Suprapubic skin (tissue), 4 donors: Measurements from ENCODE around the gene IPO5. TPM values are rescaled to one million over a fixed set of nuclear protein-coding genes. Genes with fewer than 3 reads are reported as not detected.
"Not testable (repeated sequence)": the region's sequence is repeated elsewhere in the genome, so short reads cannot be mapped to it uniquely, and the experiment has no call there.

Experiments used
- DNase-seq, 2 donors: peaks; one replicate each; pipeline ENCODE4 v3.0.0-alpha.2; 2019; ENCODE audit warnings: low spot score in 2 of 2
- H3K27ac ChIP-seq: fragments of 200-600 bp; sonication (generic); one replicate; pipeline ENCODE4 v1.5.1; 2019
- H3K27me3 ChIP-seq: fragments of 200-600 bp; sonication (generic); one replicate; pipeline ENCODE4 v1.5.1; 2019
- H3K36me3 ChIP-seq: fragments of 200-600 bp; sonication (generic); one replicate; pipeline ENCODE4 v1.5.1; 2019
- H3K4me1 ChIP-seq: fragments of 200-600 bp; sonication (generic); one replicate; pipeline ENCODE4 v1.5.1; 2019
- H3K4me3 ChIP-seq: fragments of 200-600 bp; sonication (generic); one replicate; pipeline ENCODE4 v1.5.1; 2019; ENCODE audit warnings: mild to moderate bottlenecking
- H3K9me3 ChIP-seq: fragments of 200-600 bp; sonication (generic); one replicate; pipeline ENCODE4 v1.5.1; 2019
- CTCF ChIP-seq, 2 donors: fragments of 200-600 bp in 1 of 2; fragments of 450-650 bp in 1 of 2; sonication (generic) in 1 of 2; IDR thresholded peaks; one replicate each; pipeline ENCODE4 v1.5.1; 2016 to 2019; ENCODE audit warnings: antibody characterized with exemption in 2 of 2, mild to moderate bottlenecking in 1 of 2, moderate library complexity in 1 of 2
- EP300 ChIP-seq: sonication (generic); formaldehyde crosslinking; IDR thresholded peaks from one replicate; pipeline ENCODE4 v1.6.1; 2017; ENCODE audit warnings: antibody characterized with exemption
- POLR2A ChIP-seq, 2 donors: fragments of 450-650 bp; IDR thresholded peaks; one replicate each; pipeline ENCODE4 v1.6.1; 2017; ENCODE audit warnings: antibody characterized with exemption in 2 of 2, mild to moderate bottlenecking in 2 of 2, moderate library complexity in 2 of 2
- POLR2AphosphoS5 ChIP-seq, 3 donors: sonication (generic); formaldehyde crosslinking; IDR thresholded peaks; one replicate each; pipeline ENCODE4 v1.6.1; 2017; ENCODE audit warnings: antibody characterized with exemption in 3 of 3
- WGBS: methylation state at CpG from one replicate; pipeline ENCODE4 v1.1.5; 2018; 5-methylcytosine and 5-hydroxymethylcytosine counted together
- total RNA-seq, 4 donors: library from RNA; depleted of rRNA; stranded (reverse); fragments of >200 nt; gene quantifications; one replicate each; pipeline ENCODE4 v1.1.0, GENCODE V29; 2016

IPO5 gene
- total RNA-seq, 4 donors from 2014 or later: 78.8 to 93.8 (median 82.4) TPM

GRCh38 chr13:97951376-97951775 is 2.1 kb upstream of the IPO5 start:
- Histone ChIP-seq H3K27ac (no peak overlapping the region), H3K36me3 (no peaks in the 10 kb centered on the region), H3K9me3 (no peaks in the 10 kb centered on the region), H3K4me1 (no peaks in the 10 kb centered on the region), H3K27me3 (no peaks in the 10 kb centered on the region), H3K4me3 (no peak overlapping the region)
- WGBS: 84% methylated on average over 4 of the region's 4 CpGs
- TF ChIP-seq CTCF (IDR thresholded peaks at IDR 0.05): no peak
- no peak for TF ChIP-seq EP300
- no peak for TF ChIP-seq POLR2A (IDR thresholded peaks at IDR 0.05)
- no peak for TF ChIP-seq POLR2AphosphoS5 (IDR thresholded peaks at IDR 0.05)
- DNase-seq: no peak

- WGBS: 73% methylated on average over 4 of the region's 4 CpGs
- not testable (repeated sequence) for H3K27me3 ChIP-seq, H3K4me3 ChIP-seq, H3K36me3 ChIP-seq, H3K4me1 ChIP-seq, H3K9me3 ChIP-seq, DNase-seq, H3K27ac ChIP-seq
These were observed 644 bp upstream of the IPO5 start for GRCh38 chr13:97952831-97953230.

- TF ChIP-seq EP300: no peak
- TF ChIP-seq POLR2AphosphoS5 (IDR thresholded peaks at IDR 0.05): no peak
- no peak for TF ChIP-seq CTCF (IDR thresholded peaks at IDR 0.05)
- no peak for TF ChIP-seq POLR2A (IDR thresholded peaks at IDR 0.05)
- H3K36me3 ChIP-seq: no peaks in the 10 kb centered on the region
- no peaks in the 10 kb centered on the region for H3K4me1 ChIP-seq
- no peak for DNase-seq
- H3K9me3 ChIP-seq: no peaks in the 10 kb centered on the region
- WGBS: 65% methylated on average over 6 of the region's 6 CpGs
- no peak overlapping the region for H3K27ac ChIP-seq
- no peaks in the 10 kb centered on the region for H3K27me3 ChIP-seq
- H3K4me3 ChIP-seq: no peak overlapping the region
These were observed 7.9 kb downstream of the IPO5 start for GRCh38 chr13:97961340-97961739.

GRCh38 chr13:97962887-97963286 is 9.4 kb downstream of the IPO5 start:
- H3K9me3 ChIP-seq: no peaks in the 10 kb centered on the region
- H3K4me3 ChIP-seq: no peak overlapping the region
- DNase-seq: no peak
- H3K4me1 ChIP-seq: no peaks in the 10 kb centered on the region
- no peak overlapping the region for H3K27ac ChIP-seq
- TF ChIP-seq POLR2A (IDR thresholded peaks at IDR 0.05) (no peak), EP300 (no peak), POLR2AphosphoS5 (IDR thresholded peaks at IDR 0.05) (no peak), CTCF (IDR thresholded peaks at IDR 0.05) (no peak)
- H3K36me3 ChIP-seq: no peaks in the 10 kb centered on the region
- H3K27me3 ChIP-seq: no peaks in the 10 kb centered on the region
- WGBS: 82% methylated on average over 2 of the region's 2 CpGs

- Histone ChIP-seq H3K27ac (no peak overlapping the region), H3K4me3 (no peak overlapping the region)
- TF ChIP-seq CTCF (IDR thresholded peaks at IDR 0.05) (no peak), POLR2A (IDR thresholded peaks at IDR 0.05) (no peak), POLR2AphosphoS5 (IDR thresholded peaks at IDR 0.05) (no peak), EP300 (no peak)
These were observed 13.8 kb downstream of the IPO5 start for GRCh38 chr13:97967226-97967625.

GRCh38 chr13:97967948-97968347 is 14.5 kb downstream of the IPO5 start:
- WGBS: 60% methylated on average over 3 of the region's 3 CpGs
- Histone ChIP-seq H3K4me3 (no peak overlapping the region), H3K4me1 (no peaks in the 10 kb centered on the region), H3K27ac (no peak overlapping the region), H3K9me3 (no peaks in the 10 kb centered on the region), H3K36me3 (no peaks in the 10 kb centered on the region), H3K27me3 (no peaks in the 10 kb centered on the region)
- TF ChIP-seq POLR2A (IDR thresholded peaks at IDR 0.05) (no peak), POLR2AphosphoS5 (IDR thresholded peaks at IDR 0.05) (no peak), CTCF (IDR thresholded peaks at IDR 0.05) (no peak), EP300 (no peak)
- no peak for DNase-seq

More at GRCh38 chr13:97967226-97967625, 13.8 kb downstream of the IPO5 start:
- H3K36me3 ChIP-seq: no peaks in the 10 kb centered on the region
- no peaks in the 10 kb centered on the region for H3K4me1 ChIP-seq
- no peaks in the 10 kb centered on the region for H3K27me3 ChIP-seq
- H3K9me3 ChIP-seq: no peaks in the 10 kb centered on the region
- no peak for DNase-seq
